K562 (cell line): ENCODE data around the gene PLEKHG1. TPM values are rescaled to one million over a fixed set of nuclear protein-coding genes. Genes with fewer than 3 reads are reported as not detected.

Source experiments
- BACH1 ChIP-seq: fragments of 200-800 bp; sonication (Bioruptor generic); IDR thresholded peaks from 2 replicates; pipeline ENCODE4 v1.6.1; 2016; ENCODE audit warnings: missing genetic modification characterization, missing compliant biosample characterization
- ELF4 ChIP-seq: fragments of 450-650 bp; formaldehyde crosslinking; IDR thresholded peaks from 2 replicates; pipeline ENCODE4 v1.4.0; 2022; ENCODE audit warnings: missing genetic modification characterization
- NEUROD1 ChIP-seq: fragments of 150-350 bp; IDR thresholded peaks from 2 replicates; pipeline ENCODE4 v1.6.1; 2014; ENCODE audit warnings: borderline replicate concordance, low read length, low read depth; ENCODE audit not compliant: partially characterized antibody
- RFX7 ChIP-seq: fragments of 250-450 bp; sonication (Bioruptor Pico); IDR thresholded peaks from 2 replicates; pipeline ENCODE4 v1.5.1; 2021; ENCODE audit warnings: mild to moderate bottlenecking
- XRCC5 ChIP-seq: fragments of 200-400 bp; formaldehyde crosslinking; IDR thresholded peaks from 2 replicates; pipeline ENCODE4 v1.6.1; 2017; ENCODE audit warnings: low read depth, mild to moderate bottlenecking, low read length
- ZNF146 ChIP-seq: IDR thresholded peaks from one replicate; pipeline ENCODE4 v1.6.1; 2018; ENCODE audit warnings: missing compliant biosample characterization; ENCODE audit not compliant: unreplicated experiment
- polyA plus RNA-seq, 8 experiments: library from polyadenylated mRNA; depleted of rRNA in 4 of 8; stranded (reverse) in 5 of 8; unstranded in 3 of 8; fragments of >200 nt; fragmentation: Nextera tagmentation in 2 of 8; fragmentation: Illumina TruSeq in 1 of 8; extraction: Ambion mirVana in 2 of 8; extraction: Trizol in 1 of 8; gene quantifications; 2 replicates each; pipeline versions ENCODE4 v1.2.1 to v1.2.3, GENCODE V29; 2011 to 2014; ENCODE audit warnings: inconsistent platforms in 1 of 8, missing spikeins in 1 of 8
- total RNA-seq, 7 experiments: library from RNA; depleted of rRNA in 6 of 7; stranded (reverse); fragments of >200 nt in 6 of 7; fragmentation: Illumina TruSeq in 2 of 7; extraction: Trizol in 2 of 7; gene quantifications; 2 replicates each; pipeline versions ENCODE4 v1.2.1 to v1.2.3, GENCODE V29; 2011 to 2021; ENCODE audit warnings: low replicate concordance in 1 of 7
- TF ChIP-seq, protein P1 (sequence below): sonication (generic); formaldehyde crosslinking; IDR thresholded peaks from 2 replicates; pipeline ENCODE4 v1.8.1; 2023; ENCODE audit warnings: mild to moderate bottlenecking, missing genetic modification reagents
- TF ChIP-seq, protein P2 (sequence below): fragments of 450-650 bp; IDR thresholded peaks from 2 replicates; pipeline ENCODE4 v1.6.1; 2016; ENCODE audit warnings: low read depth
- TF ChIP-seq, protein P3 (sequence below): sonication (generic); formaldehyde crosslinking; IDR thresholded peaks from 2 replicates; pipeline ENCODE4 v1.8.0; 2023; ENCODE audit warnings: mild to moderate bottlenecking, missing genetic modification reagents
- TF ChIP-seq, protein P4 (sequence below): fragments of 250-450 bp; sonication (Bioruptor Pico); IDR thresholded peaks from 2 replicates; pipeline ENCODE4 v1.8.0; 2021; ENCODE audit warnings: borderline replicate concordance, mild to moderate bottlenecking, moderate library complexity; ENCODE audit not compliant: poor library complexity, severe bottlenecking
- TF ChIP-seq, protein P5 (sequence below), 3 experiments: IDR thresholded peaks in 2 of 3; conservative IDR thresholded peaks in 1 of 3; 2 replicates each; pipeline ENCODE4 v1.5.1; 2011 to 2012; ENCODE audit warnings: low read length in 3 of 3, mild to moderate bottlenecking in 3 of 3, control low read depth in 2 of 3, improper control_type of control experiment in 1 of 3, inconsistent platforms in 1 of 3, low read depth in 1 of 3, mixed read lengths in 1 of 3, moderate library complexity in 1 of 3; ENCODE audit not compliant: insufficient read depth in 2 of 3

Gene PLEKHG1
- total and polyA plus RNA-seq, 9 of the 15 experiments (the other 6 are each of a cell fraction or from before 2014, with no cell fraction given): 0.03 to 0.16 (median 0.03) TPM; not detected in 6

DNA sequence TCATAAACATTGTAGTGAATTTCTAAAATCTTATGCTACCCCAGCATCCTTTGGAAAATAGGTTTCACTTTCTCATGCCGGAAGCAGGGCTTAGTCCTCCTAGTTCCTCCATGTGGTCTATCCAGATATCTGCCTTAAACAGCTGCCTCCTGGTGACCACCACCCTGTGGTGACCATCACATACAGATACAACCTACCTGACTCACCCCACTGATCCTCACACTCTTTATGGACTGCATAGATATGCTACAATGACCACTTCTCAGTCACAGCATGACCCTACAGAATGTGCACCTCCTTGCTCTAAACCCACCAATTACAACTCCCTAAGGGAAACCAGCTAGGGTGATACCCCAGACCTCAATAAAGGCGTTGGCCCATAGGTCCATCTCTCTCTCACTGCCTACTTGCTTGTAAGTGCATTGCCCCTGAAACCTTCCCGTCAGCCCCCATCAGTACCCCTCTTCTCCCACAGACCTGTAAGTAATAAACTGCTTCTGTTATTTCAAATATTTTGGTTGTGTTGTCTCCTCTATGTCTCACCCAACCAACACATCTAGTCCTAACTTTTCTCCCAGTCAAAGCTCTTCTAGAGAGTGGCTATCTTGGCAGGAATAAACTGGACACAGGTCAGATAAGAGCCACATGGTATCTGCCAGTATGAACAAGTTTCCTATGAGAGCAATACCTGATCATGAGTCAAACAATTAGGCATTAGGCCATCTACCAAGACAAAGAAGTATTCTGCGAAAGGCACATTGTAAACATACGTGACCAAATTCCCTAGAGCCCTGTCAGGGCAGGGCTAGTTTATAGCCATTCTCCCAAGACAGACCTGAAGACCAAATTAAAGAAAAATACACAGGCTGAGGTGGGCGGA, 39.4 kb upstream of the PLEKHG1 start (continued):
- TF ChIP-seq, protein P1, sequence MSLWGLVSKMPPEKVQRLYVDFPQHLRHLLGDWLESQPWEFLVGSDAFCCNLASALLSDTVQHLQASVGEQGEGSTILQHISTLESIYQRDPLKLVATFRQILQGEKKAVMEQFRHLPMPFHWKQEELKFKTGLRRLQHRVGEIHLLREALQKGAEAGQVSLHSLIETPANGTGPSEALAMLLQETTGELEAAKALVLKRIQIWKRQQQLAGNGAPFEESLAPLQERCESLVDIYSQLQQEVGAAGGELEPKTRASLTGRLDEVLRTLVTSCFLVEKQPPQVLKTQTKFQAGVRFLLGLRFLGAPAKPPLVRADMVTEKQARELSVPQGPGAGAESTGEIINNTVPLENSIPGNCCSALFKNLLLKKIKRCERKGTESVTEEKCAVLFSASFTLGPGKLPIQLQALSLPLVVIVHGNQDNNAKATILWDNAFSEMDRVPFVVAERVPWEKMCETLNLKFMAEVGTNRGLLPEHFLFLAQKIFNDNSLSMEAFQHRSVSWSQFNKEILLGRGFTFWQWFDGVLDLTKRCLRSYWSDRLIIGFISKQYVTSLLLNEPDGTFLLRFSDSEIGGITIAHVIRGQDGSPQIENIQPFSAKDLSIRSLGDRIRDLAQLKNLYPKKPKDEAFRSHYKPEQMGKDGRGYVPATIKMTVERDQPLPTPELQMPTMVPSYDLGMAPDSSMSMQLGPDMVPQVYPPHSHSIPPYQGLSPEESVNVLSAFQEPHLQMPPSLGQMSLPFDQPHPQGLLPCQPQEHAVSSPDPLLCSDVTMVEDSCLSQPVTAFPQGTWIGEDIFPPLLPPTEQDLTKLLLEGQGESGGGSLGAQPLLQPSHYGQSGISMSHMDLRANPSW (CRISPR knock-in tag): no peak
- TF ChIP-seq BACH1 (tag) (no peak), ZNF146 (CRISPR knock-in tag) (no peak), NEUROD1 (peak; percentile 42), ELF4 (CRISPR knock-in tag) (peak; percentile 74; the same call in 1 of the 2 replicates), RFX7 (CRISPR knock-in tag) (no peak), XRCC5 (no peak)
- TF ChIP-seq, protein P2, sequence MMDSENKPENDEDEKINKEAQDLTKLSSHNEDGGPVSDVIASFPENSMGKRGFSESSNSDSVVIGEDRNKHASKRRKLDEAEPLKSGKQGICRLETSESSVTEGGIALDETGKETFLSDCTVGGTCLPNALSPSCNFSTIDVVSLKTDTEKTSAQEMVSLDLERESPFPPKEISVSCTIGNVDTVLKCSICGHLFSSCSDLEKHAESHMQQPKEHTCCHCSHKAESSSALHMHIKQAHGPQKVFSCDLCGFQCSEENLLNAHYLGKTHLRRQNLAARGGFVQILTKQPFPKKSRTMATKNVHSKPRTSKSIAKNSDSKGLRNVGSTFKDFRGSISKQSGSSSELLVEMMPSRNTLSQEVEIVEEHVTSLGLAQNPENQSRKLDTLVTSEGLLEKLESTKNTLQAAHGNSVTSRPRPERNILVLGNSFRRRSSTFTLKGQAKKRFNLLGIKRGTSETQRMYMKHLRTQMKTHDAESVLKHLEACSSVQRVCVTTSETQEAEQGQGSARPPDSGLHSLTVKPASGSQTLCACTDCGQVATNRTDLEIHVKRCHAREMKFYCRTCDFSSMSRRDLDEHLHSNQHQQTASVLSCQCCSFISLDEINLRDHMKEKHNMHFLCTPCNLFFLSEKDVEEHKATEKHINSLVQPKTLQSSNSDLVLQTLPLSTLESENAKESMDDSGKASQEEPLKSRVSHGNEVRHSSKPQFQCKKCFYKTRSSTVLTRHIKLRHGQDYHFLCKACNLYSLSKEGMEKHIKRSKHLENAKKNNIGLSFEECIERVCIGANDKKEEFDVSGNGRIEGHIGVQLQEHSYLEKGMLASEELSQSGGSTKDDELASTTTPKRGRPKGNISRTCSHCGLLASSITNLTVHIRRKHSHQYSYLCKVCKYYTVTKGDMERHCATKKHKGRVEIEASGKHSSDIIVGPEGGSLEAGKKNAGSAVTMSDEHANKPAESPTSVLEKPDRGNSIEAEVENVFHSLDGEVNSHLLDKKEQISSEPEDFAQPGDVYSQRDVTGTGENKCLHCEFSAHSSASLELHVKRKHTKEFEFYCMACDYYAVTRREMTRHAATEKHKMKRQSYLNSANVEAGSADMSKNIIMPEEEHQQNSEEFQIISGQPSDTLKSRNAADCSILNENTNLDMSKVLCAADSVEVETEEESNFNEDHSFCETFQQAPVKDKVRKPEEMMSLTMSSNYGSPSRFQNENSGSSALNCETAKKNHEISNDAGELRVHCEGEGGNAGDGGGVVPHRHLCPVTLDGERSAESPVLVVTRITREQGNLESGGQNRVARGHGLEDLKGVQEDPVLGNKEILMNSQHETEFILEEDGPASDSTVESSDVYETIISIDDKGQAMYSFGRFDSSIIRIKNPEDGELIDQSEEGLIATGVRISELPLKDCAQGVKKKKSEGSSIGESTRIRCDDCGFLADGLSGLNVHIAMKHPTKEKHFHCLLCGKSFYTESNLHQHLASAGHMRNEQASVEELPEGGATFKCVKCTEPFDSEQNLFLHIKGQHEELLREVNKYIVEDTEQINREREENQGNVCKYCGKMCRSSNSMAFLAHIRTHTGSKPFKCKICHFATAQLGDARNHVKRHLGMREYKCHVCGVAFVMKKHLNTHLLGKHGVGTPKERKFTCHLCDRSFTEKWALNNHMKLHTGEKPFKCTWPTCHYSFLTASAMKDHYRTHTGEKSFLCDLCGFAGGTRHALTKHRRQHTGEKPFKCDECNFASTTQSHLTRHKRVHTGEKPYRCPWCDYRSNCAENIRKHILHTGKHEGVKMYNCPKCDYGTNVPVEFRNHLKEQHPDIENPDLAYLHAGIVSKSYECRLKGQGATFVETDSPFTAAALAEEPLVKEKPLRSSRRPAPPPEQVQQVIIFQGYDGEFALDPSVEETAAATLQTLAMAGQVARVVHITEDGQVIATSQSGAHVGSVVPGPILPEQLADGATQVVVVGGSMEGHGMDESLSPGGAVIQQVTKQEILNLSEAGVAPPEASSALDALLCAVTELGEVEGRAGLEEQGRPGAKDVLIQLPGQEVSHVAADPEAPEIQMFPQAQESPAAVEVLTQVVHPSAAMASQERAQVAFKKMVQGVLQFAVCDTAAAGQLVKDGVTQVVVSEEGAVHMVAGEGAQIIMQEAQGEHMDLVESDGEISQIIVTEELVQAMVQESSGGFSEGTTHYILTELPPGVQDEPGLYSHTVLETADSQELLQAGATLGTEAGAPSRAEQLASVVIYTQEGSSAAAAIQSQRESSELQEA: no peak
- TF ChIP-seq, protein P3, sequence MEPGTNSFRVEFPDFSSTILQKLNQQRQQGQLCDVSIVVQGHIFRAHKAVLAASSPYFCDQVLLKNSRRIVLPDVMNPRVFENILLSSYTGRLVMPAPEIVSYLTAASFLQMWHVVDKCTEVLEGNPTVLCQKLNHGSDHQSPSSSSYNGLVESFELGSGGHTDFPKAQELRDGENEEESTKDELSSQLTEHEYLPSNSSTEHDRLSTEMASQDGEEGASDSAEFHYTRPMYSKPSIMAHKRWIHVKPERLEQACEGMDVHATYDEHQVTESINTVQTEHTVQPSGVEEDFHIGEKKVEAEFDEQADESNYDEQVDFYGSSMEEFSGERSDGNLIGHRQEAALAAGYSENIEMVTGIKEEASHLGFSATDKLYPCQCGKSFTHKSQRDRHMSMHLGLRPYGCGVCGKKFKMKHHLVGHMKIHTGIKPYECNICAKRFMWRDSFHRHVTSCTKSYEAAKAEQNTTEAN: no peak
- TF ChIP-seq, protein P4, sequence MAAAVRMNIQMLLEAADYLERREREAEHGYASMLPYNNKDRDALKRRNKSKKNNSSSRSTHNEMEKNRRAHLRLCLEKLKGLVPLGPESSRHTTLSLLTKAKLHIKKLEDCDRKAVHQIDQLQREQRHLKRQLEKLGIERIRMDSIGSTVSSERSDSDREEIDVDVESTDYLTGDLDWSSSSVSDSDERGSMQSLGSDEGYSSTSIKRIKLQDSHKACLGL: no peak
- TF ChIP-seq, protein P5, sequence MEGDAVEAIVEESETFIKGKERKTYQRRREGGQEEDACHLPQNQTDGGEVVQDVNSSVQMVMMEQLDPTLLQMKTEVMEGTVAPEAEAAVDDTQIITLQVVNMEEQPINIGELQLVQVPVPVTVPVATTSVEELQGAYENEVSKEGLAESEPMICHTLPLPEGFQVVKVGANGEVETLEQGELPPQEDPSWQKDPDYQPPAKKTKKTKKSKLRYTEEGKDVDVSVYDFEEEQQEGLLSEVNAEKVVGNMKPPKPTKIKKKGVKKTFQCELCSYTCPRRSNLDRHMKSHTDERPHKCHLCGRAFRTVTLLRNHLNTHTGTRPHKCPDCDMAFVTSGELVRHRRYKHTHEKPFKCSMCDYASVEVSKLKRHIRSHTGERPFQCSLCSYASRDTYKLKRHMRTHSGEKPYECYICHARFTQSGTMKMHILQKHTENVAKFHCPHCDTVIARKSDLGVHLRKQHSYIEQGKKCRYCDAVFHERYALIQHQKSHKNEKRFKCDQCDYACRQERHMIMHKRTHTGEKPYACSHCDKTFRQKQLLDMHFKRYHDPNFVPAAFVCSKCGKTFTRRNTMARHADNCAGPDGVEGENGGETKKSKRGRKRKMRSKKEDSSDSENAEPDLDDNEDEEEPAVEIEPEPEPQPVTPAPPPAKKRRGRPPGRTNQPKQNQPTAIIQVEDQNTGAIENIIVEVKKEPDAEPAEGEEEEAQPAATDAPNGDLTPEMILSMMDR (IDR thresholded peaks at IDR 0.05 in 2 of 3, conservative IDR thresholded peaks at IDR 0.05 in 1 of 3; ENCODE audit: insufficient read depth in 2 of 3, low read depth in 1 of 3, low read length in 3 of 3): no peak
